ENCODE data around the gene G6PD. TPM values are rescaled to one million over a fixed set of nuclear protein-coding genes. Genes with fewer than 3 reads are reported as not detected.

The G6PD gene
- total RNA-seq, 1 experiment from 2014 or later, result 39.1 TPM

GRCh38 chrX:154481911-154482601, 64.6 kb downstream of the G6PD start:
- DNase-seq (ENCODE audit: low read depth, low spot score), result no peak
- in situ Hi-C loops (cut with HindIII; ENCODE audit: low pct_unique_long_range_greater_than_20kb, low sequenced_read_pairs), result no loop called here

Small RNA genes within 50 kb of the gene (small RNA-seq; reads per million reads assigned to genes)
- 0 reads per million in 2 experiments for gene RN7SL697P

Other genes starting within 250 kb of the G6PD start
- 108 and 138 TPM in 2 replicates for gene FLNA, start 172.2 kb downstream of the G6PD start, total RNA-seq (2014; rRNA removed; shearing (Covaris generic))
- gene EMD, start 167.6 kb downstream of the G6PD start, total RNA-seq (2014; rRNA removed; shearing (Covaris generic)), result 15.4 and 21.3 TPM in 2 replicates
- 3,421 and 3,578 TPM in 2 replicates for gene RPL10, start 148.5 kb downstream of the G6PD start, total RNA-seq (2014; rRNA removed; shearing (Covaris generic))
- 53.4 and 56.8 TPM in 2 replicates for gene DNASE1L1, start 137.6 kb downstream of the G6PD start, total RNA-seq (2014; rRNA removed; shearing (Covaris generic))
- 17.6 and 25.3 TPM in 2 replicates for gene TAFAZZIN, start 135.3 kb downstream of the G6PD start, total RNA-seq (2014; rRNA removed; shearing (Covaris generic))
- 88.8 and 93.6 TPM in 2 replicates for gene ATP6AP1, start 118.2 kb downstream of the G6PD start, total RNA-seq (2014; rRNA removed; shearing (Covaris generic))
- 48.8 and 61.9 TPM in 2 replicates for gene GDI1, start 109.7 kb downstream of the G6PD start, total RNA-seq (2014; rRNA removed; shearing (Covaris generic))
- 83.0 and 85.2 TPM in 2 replicates for gene FAM50A, start 102.7 kb downstream of the G6PD start, total RNA-seq (2014; rRNA removed; shearing (Covaris generic))
- gene PLXNA3, start 88.6 kb downstream of the G6PD start, total RNA-seq (2014; rRNA removed; shearing (Covaris generic)), result not detected in 2 replicates
- gene LAGE3, start 67.6 kb downstream of the G6PD start, total RNA-seq (2014; rRNA removed; shearing (Covaris generic)), result 47.7 and 58.6 TPM in 2 replicates
- gene UBL4A, start 60.2 kb downstream of the G6PD start, total RNA-seq (2014; rRNA removed; shearing (Covaris generic)), result 58.3 and 64.6 TPM in 2 replicates
- gene SLC10A3, start 56.2 kb downstream of the G6PD start, total RNA-seq (2014; rRNA removed; shearing (Covaris generic)), result 9.8 and 11.9 TPM in 2 replicates
- gene FAM3A, start 30.6 kb downstream of the G6PD start, total RNA-seq (2014; rRNA removed; shearing (Covaris generic)), result 25.6 and 28.1 TPM in 2 replicates
- gene IKBKG, start 774 bp upstream of the G6PD start, total RNA-seq (2014; rRNA removed; shearing (Covaris generic)), result 12.3 and 15.0 TPM in 2 replicates
- not detected in 2 replicates for gene CTAG1A, start 38.3 kb upstream of the G6PD start, total RNA-seq (2014; rRNA removed; shearing (Covaris generic))
- not detected in 2 replicates for gene CTAG1B, start 72.4 kb upstream of the G6PD start, total RNA-seq (2014; rRNA removed; shearing (Covaris generic))
- gene CTAG2, start 106.7 kb upstream of the G6PD start, total RNA-seq (2014; rRNA removed; shearing (Covaris generic)), result 0.29 and 1.0 TPM in 2 replicates
- 0.40 and 0.61 TPM in 2 replicates for gene GAB3, start 204.2 kb upstream of the G6PD start, total RNA-seq (2014; rRNA removed; shearing (Covaris generic))
- 54.4 and 61.9 TPM in 2 replicates for gene DKC1, start 216.0 kb upstream of the G6PD start, total RNA-seq (2014; rRNA removed; shearing (Covaris generic))